Measurements from ENCODE around the gene SLX4IP.

The SLX4IP gene

GRCh38 chr20:10521068-10521831, 86.1 kb downstream of the SLX4IP start:
- no peak for DNase-seq (ENCODE audit: low read depth)

DNA sequence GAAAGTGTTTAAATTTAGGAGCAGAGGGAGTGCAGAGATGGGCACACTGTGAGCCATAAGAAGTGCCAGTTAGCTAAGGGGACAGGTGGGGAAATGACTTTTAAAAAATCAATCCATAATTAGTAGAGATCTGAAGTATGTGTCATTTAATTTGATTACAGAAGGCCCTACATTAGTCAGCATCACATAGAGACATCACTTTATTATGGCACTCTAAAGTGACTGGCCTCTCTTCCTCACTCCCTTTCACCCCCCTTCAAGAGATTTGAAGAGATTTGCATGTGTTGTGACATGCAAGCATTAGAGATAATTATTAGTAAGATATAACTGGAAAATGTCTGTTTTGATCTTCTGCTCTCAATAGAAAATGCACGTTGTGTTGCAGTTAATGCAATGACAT, 86.7 kb downstream of the SLX4IP start:
- DNase-seq (ENCODE audit: low read depth), result no peak

GRCh38 chr20:10522328-10522727, 87.2 kb downstream of the SLX4IP start:
- DNase-seq (ENCODE audit: low read depth), result no peak

DNA sequence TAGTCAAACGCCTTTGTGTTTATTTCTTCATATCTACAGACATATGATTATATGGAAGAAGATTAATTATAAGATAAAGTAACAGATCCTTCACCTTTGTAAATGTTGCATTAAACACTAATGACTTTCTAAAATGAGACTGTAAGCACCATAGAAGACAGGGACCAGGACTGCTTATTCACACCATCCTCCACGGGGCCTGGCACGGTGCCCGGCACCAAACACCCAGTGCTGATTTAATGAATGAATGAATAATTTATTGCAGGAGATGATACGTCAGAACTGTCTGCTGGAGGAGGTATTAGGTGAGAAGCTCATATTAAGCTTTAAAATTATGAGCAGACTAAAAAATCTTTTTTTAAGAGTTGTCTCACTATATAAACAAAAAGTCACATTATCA, 88.3 kb downstream of the SLX4IP start:
- no peak for DNase-seq (ENCODE audit: low read depth)

DNA sequence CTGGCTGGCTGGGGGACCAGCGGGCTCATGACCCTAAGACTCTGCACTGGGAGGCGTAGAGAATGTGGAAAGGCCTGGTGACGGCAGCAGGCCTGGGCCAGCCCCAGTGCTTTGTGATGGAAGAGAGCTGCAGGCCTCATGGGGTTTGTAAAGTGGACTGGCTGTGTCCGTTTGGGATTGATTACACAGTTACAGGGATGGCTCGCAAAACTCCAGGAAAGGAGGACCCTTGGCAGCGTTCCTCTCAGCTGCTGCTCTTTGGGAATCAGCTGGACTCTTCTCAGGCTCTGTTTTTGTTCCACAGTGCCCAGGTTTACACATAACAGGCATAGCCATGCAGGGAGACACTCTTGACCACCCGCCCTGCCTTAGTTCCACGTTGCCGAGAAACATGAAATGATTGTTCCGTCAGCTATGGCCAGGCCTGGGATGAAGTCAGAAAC, 89.0 kb downstream of the SLX4IP start:
- no peak for DNase-seq (ENCODE audit: low read depth)

DNA sequence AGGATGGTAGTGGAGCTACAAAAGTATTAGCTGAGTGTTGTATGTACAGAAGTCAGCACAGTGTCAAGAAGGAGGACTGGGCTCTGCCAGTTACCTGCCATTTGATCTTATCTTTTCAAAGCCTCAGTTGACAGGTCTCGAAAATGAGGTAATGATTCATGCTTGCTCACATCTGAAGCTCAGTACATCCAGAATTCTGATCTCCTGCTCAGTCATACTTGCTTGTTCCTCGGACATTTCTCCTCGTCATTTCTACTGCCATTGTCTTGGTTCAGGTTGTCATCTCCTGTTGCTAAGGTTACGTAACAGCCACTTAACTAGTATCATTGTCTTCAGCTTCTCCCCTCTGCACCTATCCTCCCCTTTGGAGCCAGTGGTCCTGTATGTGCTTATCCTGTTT, 89.5 kb downstream of the SLX4IP start:
- DNase-seq (ENCODE audit: low read depth), result no peak

DNA sequence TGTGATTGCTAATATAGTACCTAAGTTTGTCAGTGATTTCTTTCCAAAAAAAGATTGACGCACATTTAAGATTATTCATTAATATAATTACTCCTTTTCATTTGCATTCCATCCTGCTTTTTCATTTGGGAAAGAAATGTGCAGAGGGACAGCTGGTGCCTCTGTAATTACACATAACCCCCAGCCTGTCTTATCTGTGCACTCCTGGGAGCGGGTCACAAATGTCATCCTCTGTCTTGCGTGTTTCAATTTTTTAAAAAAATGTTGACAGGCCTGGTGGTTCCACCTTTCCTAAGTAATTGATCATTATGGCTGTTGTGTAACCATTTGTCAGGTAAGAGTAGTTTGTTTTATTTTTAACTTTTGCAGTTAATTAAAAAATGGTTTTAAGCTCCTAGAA, 92.7 kb downstream of the SLX4IP start:
- DNase-seq (ENCODE audit: low read depth), result no peak

- DNase-seq (ENCODE audit: low read depth), result no peak
These were observed 95.8 kb downstream of the SLX4IP start for GRCh38 chr20:10530883-10531282.

GRCh38 chr20:10531848-10532247, 96.7 kb downstream of the SLX4IP start:
- DNase-seq (ENCODE audit: low read depth), result no peak

DNA sequence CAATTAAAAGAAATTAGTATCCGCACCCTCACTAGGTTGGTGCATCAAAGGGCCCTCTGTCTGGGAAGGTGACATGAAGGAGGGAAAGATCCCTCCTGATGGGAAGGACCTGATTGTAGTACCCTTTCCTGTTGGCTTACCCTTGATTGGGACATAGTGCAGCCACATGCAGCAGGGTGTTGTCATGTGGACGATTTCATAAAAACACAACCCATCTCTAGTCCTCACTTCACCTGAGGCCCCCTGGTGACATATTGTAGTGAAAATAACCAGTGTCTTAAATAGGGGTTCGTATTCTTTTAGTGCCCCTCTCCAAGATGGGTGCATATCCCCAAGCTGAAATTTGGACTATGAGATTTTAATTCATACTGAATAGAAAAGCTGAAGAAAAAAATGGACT, 97.3 kb downstream of the SLX4IP start:
- no peak for DNase-seq (ENCODE audit: low read depth)

DNA sequence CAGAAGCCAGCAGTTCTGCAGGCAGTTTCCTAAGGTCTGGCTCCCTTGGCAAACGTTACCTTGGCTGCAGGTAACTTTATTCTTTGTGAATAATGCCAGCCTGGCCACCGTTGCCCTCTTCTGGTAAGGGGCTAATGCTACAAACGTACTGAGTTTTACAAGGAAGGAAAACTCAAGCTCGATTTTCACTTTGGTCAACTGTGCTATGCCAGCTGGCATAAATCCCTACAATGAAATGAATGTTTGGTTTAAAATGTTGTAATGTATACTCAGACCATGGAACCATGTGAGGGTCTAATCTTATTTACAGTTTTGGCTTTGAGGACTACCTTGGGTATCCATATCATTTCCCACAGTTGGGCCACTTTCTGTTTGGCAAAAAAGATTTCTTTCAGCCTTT, 101.4 kb downstream of the SLX4IP start:
- DNase-seq (ENCODE audit: low read depth), result no peak

DNA sequence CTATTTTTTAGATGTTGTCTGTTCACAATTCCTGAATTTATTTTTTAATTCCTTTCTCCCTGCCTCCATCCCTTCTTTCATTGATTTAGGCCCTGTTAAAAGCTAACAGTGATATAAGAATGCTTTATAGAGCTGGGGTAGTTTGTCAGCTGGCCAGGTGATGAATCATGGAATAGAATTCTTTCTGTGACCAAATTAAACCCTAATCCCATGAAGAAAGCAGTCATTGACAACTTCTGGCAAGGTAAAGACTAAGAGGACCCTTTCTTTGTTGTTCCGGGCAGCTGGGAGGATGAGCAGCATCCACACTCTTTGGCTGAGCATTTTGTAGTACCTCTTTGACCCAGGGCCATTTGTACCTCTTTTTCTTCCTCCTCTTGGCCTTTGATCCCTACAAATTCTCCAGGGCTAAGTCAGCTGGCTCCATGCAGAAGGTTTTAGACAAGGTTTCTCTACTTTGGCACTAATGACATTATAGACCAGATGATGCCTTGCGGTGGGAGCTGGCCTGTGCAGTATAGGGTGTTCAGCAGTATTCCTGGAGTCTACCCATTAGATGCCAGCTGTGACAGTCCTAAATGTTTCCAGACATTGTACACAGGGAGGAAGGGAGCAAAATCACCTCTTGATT, 102.9 kb downstream of the SLX4IP start:
- no peak for DNase-seq (ENCODE audit: low read depth)

GRCh38 chr20:10538768-10539167, 103.7 kb downstream of the SLX4IP start:
- no peak for DNase-seq (ENCODE audit: low read depth)

- no peak for DNase-seq (ENCODE audit: low read depth)
These were observed 104.9 kb downstream of the SLX4IP start for GRCh38 chr20:10539818-10540553.

DNA sequence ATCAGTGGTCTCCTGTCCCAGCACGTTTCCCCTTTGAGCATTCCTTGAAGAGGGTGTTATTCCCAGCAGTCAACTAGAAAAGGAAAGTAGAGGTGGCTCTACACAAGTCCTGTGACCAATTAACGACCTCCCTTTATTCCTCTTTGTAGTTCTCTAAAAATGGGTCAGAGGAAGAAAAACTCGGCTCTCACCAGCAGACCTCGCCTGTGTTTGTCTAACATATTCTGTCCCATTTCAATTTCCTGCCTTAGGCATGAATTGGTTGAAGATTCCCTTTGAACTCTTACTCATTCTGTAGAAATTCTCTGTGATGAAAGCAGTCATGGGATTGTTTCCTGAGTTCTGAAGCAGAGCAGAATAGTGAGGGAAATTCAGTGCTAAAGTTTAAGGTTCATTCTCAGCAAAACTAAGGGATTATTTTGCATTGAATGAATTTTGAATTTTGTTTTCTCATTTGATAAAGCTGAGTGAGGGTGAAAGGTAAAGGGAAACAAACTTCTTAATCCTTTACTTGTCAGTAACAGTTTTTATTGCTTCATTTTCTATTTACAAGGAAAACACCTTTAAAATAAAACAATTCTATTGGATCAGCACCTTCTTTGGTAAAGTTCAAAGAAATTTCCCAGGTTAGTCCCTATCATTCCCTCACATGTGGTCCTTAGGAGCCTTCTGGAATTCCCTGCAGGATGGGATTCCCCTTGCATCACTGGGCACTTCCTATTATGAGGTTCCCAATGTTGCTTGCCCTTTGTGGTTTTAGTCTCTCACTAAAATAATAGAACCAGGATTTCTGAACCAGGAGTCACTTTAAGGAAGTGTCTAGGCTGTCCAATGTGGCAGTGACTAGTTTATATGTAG, 105.8 kb downstream of the SLX4IP start:
- DNase-seq (ENCODE audit: low read depth), result no peak

DNA sequence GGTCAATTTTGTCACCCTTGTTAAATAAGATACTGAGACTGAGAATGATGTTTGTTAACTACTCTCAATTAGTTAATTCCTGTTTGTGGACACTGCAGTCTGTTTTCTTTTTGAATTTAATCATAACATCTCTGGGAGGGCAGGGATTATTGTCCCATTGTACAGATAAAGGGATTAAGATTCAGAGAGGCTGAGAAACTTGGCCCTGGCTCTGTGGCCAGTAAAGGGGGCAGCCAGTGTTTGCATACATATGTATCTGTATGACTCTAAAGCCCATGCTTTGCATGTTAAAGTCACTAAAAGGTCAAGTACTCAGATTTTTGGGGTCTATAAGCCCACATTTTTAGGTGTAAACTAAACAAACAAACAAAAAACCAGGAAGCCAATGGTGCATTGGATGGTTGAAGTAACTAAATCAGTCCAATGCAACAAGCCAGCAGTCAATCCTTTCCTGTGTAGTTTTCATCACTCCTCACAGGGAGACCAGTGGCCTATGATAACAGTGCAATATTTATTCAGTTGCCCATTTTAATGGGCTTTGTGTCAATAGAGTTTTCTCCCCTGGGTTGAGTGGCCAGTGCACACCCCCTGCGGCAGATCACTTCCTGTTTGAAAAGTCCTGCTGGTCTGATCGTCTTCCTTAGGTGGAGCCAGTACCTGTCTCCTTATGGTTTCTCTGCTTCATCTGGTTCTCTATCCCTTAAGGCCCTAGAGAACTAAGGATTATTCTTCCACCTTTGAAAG, 106.7 kb downstream of the SLX4IP start:
- no peak for DNase-seq (ENCODE audit: low read depth)

DNA sequence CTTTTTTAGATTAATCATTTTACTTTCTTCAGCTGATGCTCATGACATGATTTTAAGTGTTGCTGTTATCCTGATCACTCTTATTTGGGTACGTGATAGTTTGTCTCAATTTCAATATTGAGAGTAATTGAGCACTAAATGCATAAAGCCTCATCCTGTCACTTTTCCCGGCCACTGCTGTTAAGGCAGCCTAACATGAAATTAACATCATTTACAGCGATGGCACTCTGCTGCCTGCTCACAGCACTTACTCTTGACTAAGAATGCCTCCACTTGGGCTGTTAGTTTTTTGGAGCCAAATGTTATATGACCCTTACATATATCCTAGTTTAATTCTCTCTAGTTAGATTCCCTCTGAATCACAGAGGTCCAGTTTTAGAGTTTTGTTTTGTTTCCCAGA, 107.3 kb downstream of the SLX4IP start:
- DNase-seq (ENCODE audit: low read depth), result no peak

DNA sequence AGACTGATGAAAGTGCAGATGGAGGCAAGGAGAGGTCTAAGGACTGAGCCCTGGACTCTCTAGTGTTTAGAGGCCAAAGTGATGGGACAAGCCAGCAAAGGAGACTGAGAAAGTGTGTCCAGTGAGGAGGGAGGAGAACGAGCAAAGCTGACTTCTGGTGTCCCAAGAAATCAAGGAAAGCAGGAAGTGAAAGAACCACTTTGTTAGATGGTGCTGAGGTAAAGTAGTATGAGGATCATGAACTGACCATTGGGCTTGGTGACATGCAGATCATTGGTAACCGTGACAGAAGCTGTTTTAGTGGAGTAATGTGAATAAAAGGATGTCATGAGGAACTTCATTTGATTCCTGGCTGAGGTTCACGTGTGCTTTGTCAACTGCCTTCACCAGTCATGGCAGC, 108.4 kb downstream of the SLX4IP start:
- no peak for DNase-seq (ENCODE audit: low read depth)

DNA sequence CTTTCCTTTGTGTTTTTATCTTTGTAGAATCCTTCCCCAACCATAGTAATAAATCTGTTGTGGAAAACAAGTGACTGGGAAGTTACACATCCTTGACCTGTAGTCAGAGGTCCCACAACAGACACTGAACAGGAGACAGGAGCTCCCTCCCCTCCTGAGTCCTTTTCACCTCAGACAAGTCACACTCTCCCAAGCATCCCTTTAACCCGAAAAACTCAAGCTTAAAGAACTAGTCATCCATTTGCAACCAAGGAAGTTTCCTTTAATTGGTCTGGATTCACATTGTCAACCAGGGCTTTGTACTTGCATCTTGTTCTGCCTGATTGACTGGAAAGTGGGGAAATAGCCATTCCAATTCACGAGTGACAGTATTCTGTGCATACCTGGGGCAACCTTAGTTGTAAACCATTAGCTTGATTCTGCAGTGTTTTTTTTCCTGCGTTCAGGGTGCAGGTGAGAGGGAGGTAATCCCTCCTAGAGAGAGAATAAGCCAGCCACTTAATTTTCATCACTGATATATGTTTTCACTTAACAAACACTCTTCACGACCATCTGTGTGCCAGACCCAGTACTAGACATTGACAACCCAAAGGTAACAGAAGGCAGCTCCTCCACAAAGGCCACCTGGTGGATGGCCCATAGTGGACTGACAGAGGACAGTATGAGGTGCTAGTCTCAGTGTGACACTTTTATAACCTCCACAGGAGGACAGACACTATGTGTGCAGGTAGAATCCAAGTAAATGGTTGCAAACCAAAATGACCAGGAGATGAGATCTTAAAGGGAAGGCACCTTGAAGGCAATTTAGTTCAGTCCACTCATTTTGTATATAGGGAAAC, 112.4 kb downstream of the SLX4IP start:
- DNase-seq (ENCODE audit: low read depth), result no peak

GRCh38 chr20:10549511-10549910, 114.4 kb downstream of the SLX4IP start:
- DNase-seq (ENCODE audit: low read depth), result no peak

All from T follicular helper cell (primary cell).